ENCODE measurements around the gene LHFPL6.

Gene LHFPL6

GRCh38 chr13:39302820-39303219, 300.2 kb downstream of the LHFPL6 start:
- no peak overlapping the region for H3K27ac ChIP-seq (ENCODE audit: low read length)
- no peaks in the 10 kb centered on the region for H3K9me3 ChIP-seq (ENCODE audit: control insufficient read depth, insufficient read depth, low read length)
- no CpG with 5 or more reads among the region's 3 CpGs for whole genome bisulfite sequencing (ENCODE audit: insufficient coverage, insufficient read length)
- H3K27me3 ChIP-seq (ENCODE audit: control insufficient read depth, insufficient read depth, low read length), result no peaks in the 10 kb centered on the region
- no peak for DNase-seq (ENCODE audit: low read depth, low spot score)
- no peak overlapping the region for H3K4me3 ChIP-seq (ENCODE audit: low read length)
- H3K36me3 ChIP-seq (ENCODE audit: control insufficient read depth, insufficient read depth, low read length), result no peaks in the 10 kb centered on the region
- H3K4me1 ChIP-seq (ENCODE audit: control insufficient read depth, insufficient read depth, low read length), result no peaks in the 10 kb centered on the region

DNA sequence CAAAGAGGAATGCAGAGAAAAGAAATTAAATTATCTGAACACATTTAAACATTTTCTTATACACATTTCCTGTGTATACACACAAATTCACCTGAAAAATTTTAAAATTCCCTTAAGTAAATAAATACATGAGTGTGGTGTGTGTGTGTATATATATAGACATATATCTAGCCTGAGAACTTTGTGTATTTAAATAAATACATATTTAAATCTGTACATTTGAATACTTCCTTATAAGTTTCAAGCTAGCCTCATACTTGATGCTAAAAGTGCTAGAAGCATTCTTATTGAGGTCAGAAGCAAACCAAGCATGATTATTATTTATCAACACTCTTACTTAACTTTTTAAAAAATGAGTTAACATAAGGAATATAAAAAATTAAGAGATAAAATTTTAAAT, 304.0 kb downstream of the LHFPL6 start:
- Histone ChIP-seq H3K27me3 (ENCODE audit: control insufficient read depth, insufficient read depth, low read length) (no peaks in the 10 kb centered on the region), H3K4me1 (ENCODE audit: control insufficient read depth, insufficient read depth, low read length) (no peaks in the 10 kb centered on the region), H3K36me3 (ENCODE audit: control insufficient read depth, insufficient read depth, low read length) (no peaks in the 10 kb centered on the region; the same call in 1 of the 2 replicates), H3K4me3 (ENCODE audit: low read length) (no peak overlapping the region), H3K27ac (ENCODE audit: low read length) (no peak overlapping the region), H3K9me3 (ENCODE audit: control insufficient read depth, insufficient read depth, low read length) (no peaks in the 10 kb centered on the region; the same call in 1 of the 2 replicates)
- no peak for DNase-seq (ENCODE audit: low read depth, low spot score)

DNA sequence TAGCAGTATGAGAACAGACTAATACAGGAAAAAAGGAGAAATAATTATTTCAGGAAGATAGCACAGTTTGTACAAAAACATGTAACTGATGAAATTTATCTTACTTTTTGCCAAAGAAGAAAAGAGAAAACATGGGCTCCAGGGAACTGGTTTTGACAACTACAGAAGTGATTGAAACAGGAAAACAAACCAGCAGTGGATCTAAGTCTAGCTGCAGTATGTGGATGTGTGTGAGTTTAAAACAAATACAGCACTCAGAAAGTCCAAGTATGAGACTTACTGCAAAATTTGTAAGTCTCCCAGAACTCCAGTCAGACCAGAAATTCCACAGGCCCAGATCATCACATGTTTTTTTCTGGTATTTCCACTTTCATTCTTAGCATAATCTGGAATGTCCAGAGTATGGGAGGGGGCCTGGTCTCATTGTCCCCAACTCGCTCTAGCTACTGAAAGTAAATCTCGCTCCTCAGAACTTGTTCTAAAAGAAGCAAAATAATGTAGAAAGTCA, 305.3 kb downstream of the LHFPL6 start:
- WGBS (ENCODE audit: insufficient coverage, insufficient read length), result no CpG with 5 or more reads among the region's 2 CpGs

DNA sequence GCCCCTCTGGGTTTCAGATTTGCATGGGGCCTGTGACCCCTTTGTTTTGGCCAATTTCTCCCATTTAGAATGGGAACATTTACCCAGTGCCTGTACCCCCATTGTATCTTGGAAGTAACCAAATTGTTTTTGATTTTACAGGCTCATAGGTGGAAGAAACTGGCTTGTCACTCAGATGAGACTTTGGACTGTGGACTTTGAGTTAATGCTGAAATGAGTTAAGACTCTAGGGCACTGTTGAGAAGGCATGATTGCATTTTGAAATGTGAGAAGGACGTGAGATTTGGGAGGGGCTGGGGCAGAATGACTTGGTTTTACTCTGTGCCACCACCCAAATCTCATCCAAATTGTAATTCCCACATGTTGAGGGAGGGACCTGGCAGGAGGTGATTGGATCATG, 306.0 kb downstream of the LHFPL6 start:
- H3K36me3 ChIP-seq (ENCODE audit: control insufficient read depth, insufficient read depth, low read length), result no peaks in the 10 kb centered on the region; the same call in 1 of the 2 replicates
- H3K9me3 ChIP-seq (ENCODE audit: control insufficient read depth, insufficient read depth, low read length), result no peaks in the 10 kb centered on the region; the same call in 1 of the 2 replicates
- no peak overlapping the region for H3K4me3 ChIP-seq (ENCODE audit: low read length)
- no peak for DNase-seq (ENCODE audit: low read depth, low spot score)
- WGBS (ENCODE audit: insufficient coverage, insufficient read length), result no CpG with 5 or more reads among the region's 1 CpG
- H3K27ac ChIP-seq (ENCODE audit: low read length), result no peak overlapping the region
- H3K4me1 ChIP-seq (ENCODE audit: control insufficient read depth, insufficient read depth, low read length), result no peaks in the 10 kb centered on the region
- H3K27me3 ChIP-seq (ENCODE audit: control insufficient read depth, insufficient read depth, low read length), result no peaks in the 10 kb centered on the region

More for the DNA sequence above, 305.3 kb downstream of the LHFPL6 start:
- Histone ChIP-seq H3K36me3 (ENCODE audit: control insufficient read depth, insufficient read depth, low read length) (no peaks in the 10 kb centered on the region; the same call in 1 of the 2 replicates), H3K27me3 (ENCODE audit: control insufficient read depth, insufficient read depth, low read length) (no peaks in the 10 kb centered on the region), H3K27ac (ENCODE audit: low read length) (no peak overlapping the region), H3K9me3 (ENCODE audit: control insufficient read depth, insufficient read depth, low read length) (no peaks in the 10 kb centered on the region; the same call in 1 of the 2 replicates), H3K4me3 (ENCODE audit: low read length) (no peak overlapping the region), H3K4me1 (ENCODE audit: control insufficient read depth, insufficient read depth, low read length) (no peaks in the 10 kb centered on the region)
- no peak for DNase-seq (ENCODE audit: low read depth, low spot score)

DNA sequence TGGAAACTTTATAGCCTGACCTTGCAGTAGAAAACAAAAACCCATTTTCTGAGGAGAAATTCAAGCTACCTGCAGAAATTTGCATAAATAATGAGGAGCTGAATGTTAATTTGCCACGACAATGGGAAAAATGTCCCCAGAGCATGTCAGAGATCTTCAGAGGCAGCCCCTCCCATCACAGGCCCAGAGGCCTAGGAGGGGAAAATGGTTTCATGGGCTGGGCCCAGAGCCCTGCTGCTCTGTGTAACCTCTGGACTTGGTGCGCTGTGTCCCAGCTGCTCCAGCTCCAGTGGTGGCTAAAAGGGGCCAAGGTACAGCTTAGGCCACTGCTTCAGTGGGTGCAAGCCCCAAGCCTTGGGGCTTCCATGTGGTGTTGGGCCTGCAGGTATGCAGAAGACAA, 306.8 kb downstream of the LHFPL6 start:
- no peak overlapping the region for H3K27ac ChIP-seq (ENCODE audit: low read length)
- H3K4me1 ChIP-seq (ENCODE audit: control insufficient read depth, insufficient read depth, low read length), result no peaks in the 10 kb centered on the region
- H3K27me3 ChIP-seq (ENCODE audit: control insufficient read depth, insufficient read depth, low read length), result no peaks in the 10 kb centered on the region
- WGBS (ENCODE audit: insufficient coverage, insufficient read length), result no CpG with 5 or more reads among the region's 2 CpGs
- H3K4me3 ChIP-seq (ENCODE audit: low read length), result no peak overlapping the region
- DNase-seq (ENCODE audit: low read depth, low spot score), result no peak
- no peaks in the 10 kb centered on the region; the same call in 1 of the 2 replicates for H3K36me3 ChIP-seq (ENCODE audit: control insufficient read depth, insufficient read depth, low read length)
- H3K9me3 ChIP-seq (ENCODE audit: control insufficient read depth, insufficient read depth, low read length), result no peaks in the 10 kb centered on the region; the same call in 1 of the 2 replicates

Data from iPS DF 6.9 (cell line).